ELR (cell line): ENCODE measurements around the gene KDM4B.

Experiments
- DNase-seq: peaks from one replicate; pipeline ENCODE4 v3.0.0-alpha.2; 2015; ENCODE audit warnings: low read depth

The KDM4B gene

DNA sequence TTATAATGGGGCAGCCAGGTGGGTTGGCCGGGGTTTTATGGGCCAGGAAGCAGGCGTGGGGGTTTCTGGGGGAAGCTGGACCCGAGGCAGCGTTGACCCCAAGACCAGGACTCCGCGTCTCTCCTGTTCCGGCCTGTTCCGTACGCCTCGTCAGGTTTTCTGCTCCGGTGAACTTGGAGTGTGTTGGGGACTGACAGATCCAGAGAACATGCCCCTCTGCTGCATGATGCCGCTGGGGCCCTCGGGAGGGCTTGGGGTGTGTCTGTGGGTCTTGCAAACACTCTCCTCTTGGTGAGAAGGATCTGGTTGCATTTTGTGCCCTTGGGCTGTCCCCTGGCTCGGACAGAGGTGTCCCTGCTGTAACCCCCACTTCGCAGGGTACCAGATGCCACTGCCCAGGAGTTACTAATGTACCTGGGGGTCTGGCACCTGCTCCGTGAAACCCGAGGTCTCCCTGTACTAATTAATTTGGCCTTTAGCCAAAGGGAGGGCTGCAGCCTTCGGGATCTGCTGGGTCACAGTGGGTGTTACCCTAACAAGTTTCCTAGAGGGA lies 15.6 kb downstream of the KDM4B start:
- DNase-seq: no peak

- no peak for DNase-seq
Measured at GRCh38 chr19:4985551-4985991, 16.7 kb downstream of the KDM4B start.

- no peak for DNase-seq
Measured at GRCh38 chr19:4986056-4986455, 17.1 kb downstream of the KDM4B start.

DNA sequence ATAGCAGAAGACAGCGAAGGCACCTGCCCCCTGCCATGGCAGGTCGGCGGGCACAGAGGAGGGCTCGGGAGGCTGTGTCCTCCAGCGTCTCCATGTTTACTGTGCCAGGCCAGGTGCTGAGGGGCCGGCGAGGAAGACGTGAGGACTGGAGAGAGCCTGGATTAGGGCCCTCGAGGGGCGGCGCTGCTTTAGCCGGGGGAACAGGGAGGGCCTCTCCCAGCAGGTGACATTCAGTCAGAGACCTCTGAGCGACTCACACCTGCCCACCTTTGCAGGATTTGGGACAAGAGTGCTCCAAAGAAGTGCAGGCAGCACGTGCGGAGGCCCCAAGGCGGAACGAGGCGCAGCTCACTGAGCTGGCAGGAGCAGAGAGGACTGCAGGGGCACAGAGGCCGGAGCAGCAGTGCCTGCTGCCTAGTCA lies 17.6 kb downstream of the KDM4B start:
- no peak for DNase-seq

- DNase-seq: no peak
Measured at GRCh38 chr19:4987256-4987655, 18.3 kb downstream of the KDM4B start.

DNA sequence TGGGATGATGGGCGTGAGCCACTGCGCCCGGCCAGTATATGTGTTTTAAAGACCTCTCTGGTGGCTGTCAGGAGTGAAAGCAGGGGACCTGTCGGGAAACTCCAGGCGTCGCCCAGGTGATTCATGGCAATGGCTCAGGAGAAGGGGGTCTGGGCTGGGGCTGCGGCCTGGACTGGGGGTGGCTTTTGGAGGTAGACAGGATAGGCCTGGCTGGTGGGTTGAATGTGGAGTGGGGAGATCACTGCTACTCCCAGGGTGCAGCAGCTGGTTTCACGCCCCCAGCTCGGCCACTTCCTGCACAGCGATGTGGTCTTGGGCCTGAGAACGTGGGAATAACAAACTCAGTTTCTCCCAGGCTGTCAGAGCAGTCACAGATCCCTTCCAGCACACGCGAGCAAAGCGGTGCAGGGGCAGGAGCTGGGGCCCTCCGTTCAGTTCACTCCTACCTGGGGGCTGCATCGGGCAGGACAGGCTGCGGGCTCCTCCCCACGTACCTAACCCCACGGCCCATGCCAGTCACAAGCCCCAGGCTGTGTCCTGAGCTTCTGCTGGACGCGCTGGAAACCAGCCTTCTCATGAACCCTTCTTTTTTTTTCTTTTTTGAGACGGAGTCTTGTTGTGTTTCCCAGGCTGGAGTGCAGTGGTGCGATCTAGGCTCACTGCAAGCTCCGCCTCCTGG lies 18.9 kb downstream of the KDM4B start:
- DNase-seq: no peak

GRCh38 chr19:4988770-4989251 lies 19.9 kb downstream of the KDM4B start:
- peak; percentile 92 for DNase-seq

- no peak for DNase-seq
Measured at GRCh38 chr19:4990306-4990705, 21.4 kb downstream of the KDM4B start.

DNA sequence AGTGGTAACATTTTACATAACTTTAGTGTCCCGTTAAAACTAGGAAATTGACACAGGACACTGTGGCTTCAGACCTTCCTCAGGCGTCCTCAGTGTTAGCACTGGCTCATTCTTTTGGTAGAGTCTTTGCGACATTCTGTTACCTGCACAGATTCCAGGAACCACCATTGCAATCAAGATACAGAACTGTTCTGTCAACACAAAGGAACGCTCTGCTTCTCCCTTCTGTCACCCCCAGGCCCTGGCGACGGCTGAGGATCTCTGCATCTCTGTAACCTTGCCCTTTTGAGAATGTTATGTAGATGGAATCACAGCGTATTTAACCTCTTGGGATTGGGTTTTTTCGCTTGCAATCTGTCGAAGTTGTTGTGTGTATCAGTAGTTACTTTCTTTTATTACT lies 22.6 kb downstream of the KDM4B start:
- no peak for DNase-seq

- no peak for DNase-seq
Measured at GRCh38 chr19:4991996-4992698, 23.2 kb downstream of the KDM4B start.

- DNase-seq: no peak
Measured at GRCh38 chr19:4993683-4994082, 24.8 kb downstream of the KDM4B start.

DNA sequence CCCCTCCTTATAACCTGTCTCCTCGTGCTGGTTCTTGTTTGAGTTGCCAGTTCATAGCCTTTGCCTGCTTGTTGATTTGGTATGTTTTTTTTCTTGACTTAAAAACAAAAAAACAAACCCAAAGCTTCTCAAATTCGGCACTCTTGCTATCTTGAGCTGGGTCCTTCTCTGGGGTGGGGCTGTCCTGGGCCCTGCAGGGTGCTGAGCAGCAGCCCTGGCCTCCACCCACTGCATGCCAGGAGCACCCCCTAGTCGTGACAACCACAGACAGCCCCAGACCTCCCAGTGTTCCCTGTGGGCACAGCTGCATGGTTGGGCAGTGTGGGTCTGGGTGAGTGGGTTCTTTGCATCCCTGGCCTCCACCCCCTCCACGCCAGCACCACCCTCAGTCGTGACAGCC lies 27.8 kb downstream of the KDM4B start:
- DNase-seq: no peak

DNA sequence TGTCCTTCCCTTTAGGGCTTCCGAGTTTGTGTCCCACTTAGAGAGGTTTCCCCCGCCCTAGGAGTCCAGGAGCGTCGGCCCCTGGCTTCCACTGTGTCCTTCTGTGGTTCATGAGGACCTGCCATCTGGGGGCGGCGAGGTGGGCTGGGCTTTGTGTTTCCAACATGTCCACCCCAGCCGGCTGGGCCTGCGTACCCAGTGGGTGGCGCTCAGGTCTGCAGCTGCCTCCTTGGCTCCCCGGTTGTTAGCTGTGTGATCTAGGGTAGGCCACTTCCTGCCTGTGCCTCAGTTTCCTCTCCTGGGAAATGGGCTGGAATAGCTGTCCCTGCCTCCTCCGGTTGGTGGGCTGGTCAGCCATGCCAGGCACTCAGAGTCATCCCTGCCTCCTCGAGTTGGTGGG lies 28.4 kb downstream of the KDM4B start:
- no peak for DNase-seq

DNA sequence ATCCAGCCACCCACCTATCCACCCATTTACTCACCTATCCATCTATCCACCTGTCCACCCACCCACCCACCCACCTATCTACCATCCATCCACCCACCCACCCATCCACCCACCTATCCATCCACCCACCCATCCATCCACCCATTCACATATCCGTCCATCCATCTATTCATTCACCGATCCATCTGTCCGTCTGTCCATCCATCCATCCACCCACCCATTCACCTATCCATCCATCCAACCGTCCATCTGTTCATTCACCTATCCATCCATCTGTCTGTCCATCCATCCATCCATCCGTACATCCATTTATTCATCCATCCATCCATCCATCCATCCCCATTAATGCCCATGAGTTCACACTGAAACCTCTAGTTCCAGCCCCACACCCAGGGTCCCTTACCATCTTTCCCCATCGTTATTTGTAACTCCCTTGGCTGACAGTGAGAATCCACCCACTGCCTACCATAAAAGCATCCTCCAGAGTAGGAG lies 31.3 kb downstream of the KDM4B start:
- no peak for DNase-seq

GRCh38 chr19:5001615-5002014 lies 32.7 kb downstream of the KDM4B start:
- peak; percentile 69 for DNase-seq

GRCh38 chr19:5002143-5002542 lies 33.2 kb downstream of the KDM4B start:
- peak; percentile 85 for DNase-seq

- DNase-seq: no peak
Measured at GRCh38 chr19:5003781-5004180, 34.9 kb downstream of the KDM4B start.

- no peak for DNase-seq
Measured at GRCh38 chr19:5005096-5005495, 36.2 kb downstream of the KDM4B start.

DNA sequence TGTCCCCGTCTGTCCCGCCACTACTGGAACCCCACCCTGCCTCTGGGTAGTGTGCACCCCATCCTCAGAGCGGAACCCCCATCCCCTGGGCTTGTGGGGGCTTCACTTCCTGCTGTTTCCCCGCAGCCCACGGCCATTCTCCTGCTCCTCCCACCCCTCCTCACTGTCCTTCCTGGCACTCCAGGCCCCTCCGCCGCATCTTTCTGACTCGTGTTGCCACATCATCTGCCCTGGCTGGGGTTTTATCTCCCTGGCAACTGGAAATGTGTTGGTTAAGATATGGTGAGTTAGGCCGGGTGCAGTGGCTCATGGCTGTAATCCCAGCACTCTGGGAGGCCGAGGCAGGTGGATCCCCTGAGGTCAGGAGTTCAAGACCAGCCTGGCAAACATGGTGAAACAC lies 37.3 kb downstream of the KDM4B start:
- peak; percentile 36 for DNase-seq

- DNase-seq: no peak
Measured at GRCh38 chr19:5006821-5007220, 37.9 kb downstream of the KDM4B start.

GRCh38 chr19:5011476-5012238 lies 42.7 kb downstream of the KDM4B start:
- DNase-seq: no peak

DNA sequence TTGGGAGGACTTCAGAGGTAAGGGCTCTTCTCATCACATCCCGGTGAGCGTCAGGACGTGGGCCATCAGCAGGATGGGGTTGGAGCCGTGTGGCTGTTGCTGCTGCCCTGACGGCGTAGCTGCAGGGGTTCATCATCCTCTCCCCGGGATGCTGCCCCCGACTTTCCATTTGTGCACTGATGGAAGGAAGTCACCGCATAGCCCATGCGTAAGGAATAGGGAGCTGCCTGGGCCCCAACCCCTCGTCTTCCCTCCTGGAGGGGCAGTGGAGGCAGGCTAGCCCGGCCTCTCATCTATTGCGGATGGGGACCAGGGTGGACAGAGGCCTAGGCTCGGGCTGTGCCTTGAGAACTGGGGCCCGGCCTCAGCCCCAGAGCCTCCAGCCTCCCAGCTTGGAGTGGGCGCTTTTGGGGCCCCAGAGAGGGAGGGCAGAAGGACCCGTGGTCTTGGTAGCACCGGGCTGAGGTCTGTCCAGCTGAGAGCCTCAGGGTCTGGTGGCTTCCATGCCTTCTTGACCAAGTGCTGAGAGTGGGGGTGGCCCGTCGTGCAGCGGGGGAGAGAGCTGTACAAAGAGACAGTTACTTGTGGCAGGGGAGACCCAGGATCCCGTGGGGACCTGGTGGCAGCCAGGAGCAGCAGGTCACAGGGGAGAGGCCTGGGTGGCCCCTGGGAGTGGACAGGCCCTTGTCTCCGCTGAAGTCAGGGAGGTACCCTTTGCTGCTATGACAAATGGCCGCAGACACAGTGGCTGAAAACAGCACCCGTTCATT lies 44.0 kb downstream of the KDM4B start:
- no peak for DNase-seq
